ENCODE measurements around the gene CERS1. TPM values are rescaled to one million over a fixed set of nuclear protein-coding genes. Genes with fewer than 3 reads are reported as not detected.

The CERS1 gene
- total and polyA plus RNA-seq, 10 of the 15 experiments (the other 5 are each of a cell fraction or from before 2014, with no cell fraction given) = 0.19 TPM; not detected in 9

DNA sequence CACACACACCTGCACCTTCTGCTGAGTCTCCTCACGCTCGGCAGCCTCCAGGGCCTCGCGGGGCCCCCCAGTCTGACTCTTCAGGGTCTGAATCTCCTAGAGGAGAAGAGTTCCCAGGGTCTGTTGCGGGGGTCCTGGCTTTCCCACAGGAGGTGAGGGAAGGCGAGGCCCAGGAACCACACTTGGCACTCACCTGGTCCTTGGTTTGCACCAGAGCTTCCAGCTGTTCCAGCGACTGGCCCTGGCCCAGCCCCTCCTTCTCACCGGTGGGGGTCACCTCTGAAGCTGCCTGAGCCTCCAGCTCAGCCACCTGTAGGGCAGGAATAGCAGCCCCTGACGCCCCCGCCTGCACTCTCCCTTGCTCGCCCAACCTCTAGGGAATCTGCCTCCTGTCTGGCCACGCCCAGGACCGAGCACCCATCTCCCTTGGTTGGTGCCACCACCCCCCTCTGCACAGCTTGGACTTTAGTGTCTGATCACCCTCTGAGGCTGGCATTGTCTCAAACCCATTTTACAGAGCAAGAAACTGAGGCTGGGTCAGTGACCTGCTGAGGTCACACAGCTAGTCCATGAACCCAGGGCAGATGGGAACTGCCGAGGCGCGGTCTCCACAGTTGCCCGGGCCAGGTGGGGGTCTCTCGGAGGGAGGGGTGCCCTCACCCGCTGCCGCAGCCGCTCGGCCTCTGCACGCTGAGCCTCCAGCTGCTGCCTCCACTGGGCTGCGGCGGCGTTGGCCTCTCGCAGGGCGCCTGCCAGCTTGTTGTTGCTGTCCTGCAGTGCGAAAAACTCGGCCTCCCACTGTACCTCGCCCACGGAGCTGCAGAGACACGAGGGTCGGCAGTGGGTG, 35.6 kb upstream of the CERS1 start:
- Histone ChIP-seq H3K9ac (ENCODE audit: control insufficient read depth, insufficient read depth, low read length) (no peak overlapping the region), H3K4me2 (ENCODE audit: control insufficient read depth, insufficient read depth) (no peak overlapping the region), H3K36me3 (ENCODE audit: control insufficient read depth in 2 of 2, insufficient read depth in 2 of 2, low read length in 1 of 2) (peaks cover 0 to 3% of the 10 kb centered on the region in 2 experiments; a peak in 1 of 4 replicates), H3K9me3 (replicated peaks; ENCODE audit: control insufficient read depth, insufficient read depth, low read length) (no peaks in the 10 kb centered on the region), H3K27me3 (replicated peaks in 1 of 2; ENCODE audit: control insufficient read depth in 2 of 2, insufficient read depth in 2 of 2, low read length in 1 of 2) (no peaks in the 10 kb centered on the region), H3K79me2 (ENCODE audit: control insufficient read depth, insufficient read depth, low read length) (no peaks in the 10 kb centered on the region), H3K4me3 (no peak overlapping the region), H2AFZ (ENCODE audit: control insufficient read depth, low read depth, low read length) (no peak overlapping the region), H3K27ac (ENCODE audit: control insufficient read depth, insufficient read depth) (no peak overlapping the region), H4K20me1 (ENCODE audit: control insufficient read depth, insufficient read depth) (no peaks in the 10 kb centered on the region), H3K4me1 (ENCODE audit: control insufficient read depth, insufficient read depth, low read length) (no peaks in the 10 kb centered on the region)
- ChIA-PET CTCF (no interaction called here), SMC1A (ENCODE audit: uncharacterized antibody, unreplicated experiment) (interaction anchor here (0.6 kb wide), 1 partner anchor 89 kb away, joined by 3 read pairs; no protein-coding TSS in a partner anchor), POLR2A (interaction anchor here (0.6 kb wide), 1 partner anchor 11 kb away, joined by 5 read pairs; no protein-coding TSS in a partner anchor), RAD21 (ENCODE audit: unreplicated experiment) (no interaction called here)
- BruUV-seq (replicated peaks) = no TSS peak
- in situ Hi-C loops (cut with MboI) = no loop called here
- 59% methylated on average over 30 of the region's 34 CpGs for WGBS (ENCODE audit: insufficient coverage, insufficient replicate concordance, low lambda C conversion rate, missing lambda C conversion rate)
- ATAC-seq (no peak), FAIRE-seq (no peak), DNase-seq (ENCODE audit: low read depth, low spot score) (no peak)
- intact Hi-C loops (cut with micrococcal nuclease; ENCODE audit: unreplicated experiment) = no loop called here
- TF ChIP-seq MEF2B (IDR thresholded peaks at IDR 0.05; ENCODE audit: partially characterized antibody, poor library complexity, severe bottlenecking) = no peak
- no peak for TF ChIP-seq CHD4 (IDR thresholded peaks at IDR 0.05)
- no peak for TF ChIP-seq HSF1 (IDR thresholded peaks at IDR 0.05; ENCODE audit: low read depth, low read length)
- no peak for TF ChIP-seq POLR2AphosphoS2 (IDR thresholded peaks at IDR 0.05; ENCODE audit: low read depth, low read length)
- TF ChIP-seq ESRRA (IDR thresholded peaks at IDR 0.05; ENCODE audit: low read length) = no peak
- no peak for TF ChIP-seq GABPA (IDR thresholded peaks at IDR 0.05; ENCODE audit: low read depth)
- TF ChIP-seq, protein P1, sequence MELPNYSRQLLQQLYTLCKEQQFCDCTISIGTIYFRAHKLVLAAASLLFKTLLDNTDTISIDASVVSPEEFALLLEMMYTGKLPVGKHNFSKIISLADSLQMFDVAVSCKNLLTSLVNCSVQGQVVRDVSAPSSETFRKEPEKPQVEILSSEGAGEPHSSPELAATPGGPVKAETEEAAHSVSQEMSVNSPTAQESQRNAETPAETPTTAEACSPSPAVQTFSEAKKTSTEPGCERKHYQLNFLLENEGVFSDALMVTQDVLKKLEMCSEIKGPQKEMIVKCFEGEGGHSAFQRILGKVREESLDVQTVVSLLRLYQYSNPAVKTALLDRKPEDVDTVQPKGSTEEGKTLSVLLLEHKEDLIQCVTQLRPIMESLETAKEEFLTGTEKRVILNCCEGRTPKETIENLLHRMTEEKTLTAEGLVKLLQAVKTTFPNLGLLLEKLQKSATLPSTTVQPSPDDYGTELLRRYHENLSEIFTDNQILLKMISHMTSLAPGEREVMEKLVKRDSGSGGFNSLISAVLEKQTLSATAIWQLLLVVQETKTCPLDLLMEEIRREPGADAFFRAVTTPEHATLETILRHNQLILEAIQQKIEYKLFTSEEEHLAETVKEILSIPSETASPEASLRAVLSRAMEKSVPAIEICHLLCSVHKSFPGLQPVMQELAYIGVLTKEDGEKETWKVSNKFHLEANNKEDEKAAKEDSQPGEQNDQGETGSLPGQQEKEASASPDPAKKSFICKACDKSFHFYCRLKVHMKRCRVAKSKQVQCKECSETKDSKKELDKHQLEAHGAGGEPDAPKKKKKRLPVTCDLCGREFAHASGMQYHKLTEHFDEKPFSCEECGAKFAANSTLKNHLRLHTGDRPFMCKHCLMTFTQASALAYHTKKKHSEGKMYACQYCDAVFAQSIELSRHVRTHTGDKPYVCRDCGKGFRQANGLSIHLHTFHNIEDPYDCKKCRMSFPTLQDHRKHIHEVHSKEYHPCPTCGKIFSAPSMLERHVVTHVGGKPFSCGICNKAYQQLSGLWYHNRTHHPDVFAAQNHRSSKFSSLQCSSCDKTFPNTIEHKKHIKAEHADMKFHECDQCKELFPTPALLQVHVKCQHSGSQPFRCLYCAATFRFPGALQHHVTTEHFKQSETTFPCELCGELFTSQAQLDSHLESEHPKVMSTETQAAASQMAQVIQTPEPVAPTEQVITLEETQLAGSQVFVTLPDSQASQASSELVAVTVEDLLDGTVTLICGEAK (IDR thresholded peaks at IDR 0.05; ENCODE audit: borderline replicate concordance) = no peak
- TF ChIP-seq SREBF2 (IDR thresholded peaks at IDR 0.05; ENCODE audit: low read length) = no peak
- TF ChIP-seq TAF1 (IDR thresholded peaks at IDR 0.05; ENCODE audit: borderline replicate concordance, low read depth, low read length) = no peak
- no peak for TF ChIP-seq EGR1 (IDR thresholded peaks at IDR 0.05; ENCODE audit: borderline replicate concordance in 1 of 2, low read depth in 2 of 2, low read length in 2 of 2)
- no peak for TF ChIP-seq IRF3 (IDR thresholded peaks at IDR 0.05)
- TF ChIP-seq, protein P2, sequence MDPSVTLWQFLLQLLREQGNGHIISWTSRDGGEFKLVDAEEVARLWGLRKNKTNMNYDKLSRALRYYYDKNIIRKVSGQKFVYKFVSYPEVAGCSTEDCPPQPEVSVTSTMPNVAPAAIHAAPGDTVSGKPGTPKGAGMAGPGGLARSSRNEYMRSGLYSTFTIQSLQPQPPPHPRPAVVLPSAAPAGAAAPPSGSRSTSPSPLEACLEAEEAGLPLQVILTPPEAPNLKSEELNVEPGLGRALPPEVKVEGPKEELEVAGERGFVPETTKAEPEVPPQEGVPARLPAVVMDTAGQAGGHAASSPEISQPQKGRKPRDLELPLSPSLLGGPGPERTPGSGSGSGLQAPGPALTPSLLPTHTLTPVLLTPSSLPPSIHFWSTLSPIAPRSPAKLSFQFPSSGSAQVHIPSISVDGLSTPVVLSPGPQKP (IDR thresholded peaks at IDR 0.05; ENCODE audit: low read depth, low read length) = no peak
- TF ChIP-seq POU2F2 (IDR thresholded peaks at IDR 0.05; ENCODE audit: borderline replicate concordance, low read depth, low read length) = no peak
- no peak for TF ChIP-seq RELA (IDR thresholded peaks at IDR 0.05; ENCODE audit: borderline replicate concordance, partially characterized antibody)
- no peak for TF ChIP-seq BHLHE40 (IDR thresholded peaks at IDR 0.05; ENCODE audit: borderline replicate concordance in 1 of 2, low read depth in 2 of 2, low read length in 1 of 2)
